Gastrocnemius medialis (tissue), 4 donors: ENCODE measurements around the gene KCND3.

Experiments
- POLR2A ChIP-seq, 2 donors: fragments of 450-650 bp; IDR thresholded peaks; one replicate each; pipeline ENCODE4 v1.6.1; 2017; ENCODE audit warnings: antibody characterized with exemption in 2 of 2, mild to moderate bottlenecking in 2 of 2, moderate library complexity in 2 of 2
- TF ChIP-seq, protein P1 (sequence below), 5 experiments: fragments of 450-650 bp in 3 of 5; fragments of 200-600 bp in 2 of 5; sonication (generic) in 2 of 5; IDR thresholded peaks in 4 of 5; conservative IDR thresholded peaks in 1 of 5; 1 replicate in 4 of 5; 2 replicates in 1 of 5; pipeline ENCODE4 v1.5.1; 2016 to 2019; ENCODE audit warnings: antibody characterized with exemption in 5 of 5, mild to moderate bottlenecking in 3 of 5, moderate library complexity in 3 of 5

- TF ChIP-seq, protein P1, sequence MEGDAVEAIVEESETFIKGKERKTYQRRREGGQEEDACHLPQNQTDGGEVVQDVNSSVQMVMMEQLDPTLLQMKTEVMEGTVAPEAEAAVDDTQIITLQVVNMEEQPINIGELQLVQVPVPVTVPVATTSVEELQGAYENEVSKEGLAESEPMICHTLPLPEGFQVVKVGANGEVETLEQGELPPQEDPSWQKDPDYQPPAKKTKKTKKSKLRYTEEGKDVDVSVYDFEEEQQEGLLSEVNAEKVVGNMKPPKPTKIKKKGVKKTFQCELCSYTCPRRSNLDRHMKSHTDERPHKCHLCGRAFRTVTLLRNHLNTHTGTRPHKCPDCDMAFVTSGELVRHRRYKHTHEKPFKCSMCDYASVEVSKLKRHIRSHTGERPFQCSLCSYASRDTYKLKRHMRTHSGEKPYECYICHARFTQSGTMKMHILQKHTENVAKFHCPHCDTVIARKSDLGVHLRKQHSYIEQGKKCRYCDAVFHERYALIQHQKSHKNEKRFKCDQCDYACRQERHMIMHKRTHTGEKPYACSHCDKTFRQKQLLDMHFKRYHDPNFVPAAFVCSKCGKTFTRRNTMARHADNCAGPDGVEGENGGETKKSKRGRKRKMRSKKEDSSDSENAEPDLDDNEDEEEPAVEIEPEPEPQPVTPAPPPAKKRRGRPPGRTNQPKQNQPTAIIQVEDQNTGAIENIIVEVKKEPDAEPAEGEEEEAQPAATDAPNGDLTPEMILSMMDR (IDR thresholded peaks at IDR 0.05 in 4 of 5, conservative IDR thresholded peaks at IDR 0.05 in 1 of 5), result no peak
- TF ChIP-seq POLR2A (IDR thresholded peaks at IDR 0.05), result no peak
Measured at GRCh38 chr1:111754984-111755330, 234.5 kb downstream of the KCND3 start.
